GM21381 (cell line): ENCODE data around the gene POLA2.
"Not testable (repeated sequence)": the region's sequence is repeated elsewhere in the genome, so short reads cannot be mapped to it uniquely, and the experiment has no call there.

ENCODE experiments used
- ATAC-seq: cut with Tn5 transposase; IDR thresholded peaks from one replicate; pipeline ENCODE4 v1.9.1; 2021; ENCODE audit warnings: mild to moderate bottlenecking, moderate library complexity; ENCODE audit not compliant: unreplicated experiment

The POLA2 gene

GRCh38 chr11:65261591-65262380 is at the start of gene POLA2:
Gene POLA2 (plus strand): TSS chr11:65261962. CDS start chr11:65262293, 331 bp downstream.
- peak; percentile 89 for ATAC-seq

- ATAC-seq = no peak
Observed at GRCh38 chr11:65212226-65212801, 49.4 kb upstream of the POLA2 start.

- ATAC-seq = no peak
Observed at GRCh38 chr11:65213322-65214211, 48.2 kb upstream of the POLA2 start.

GRCh38 chr11:65214212-65214845 is 47.4 kb upstream of the POLA2 start:
- ATAC-seq = no peak

GRCh38 chr11:65215441-65216076 is 46.2 kb upstream of the POLA2 start:
- no peak for ATAC-seq

GRCh38 chr11:65216830-65217229 is 44.9 kb upstream of the POLA2 start:
- ATAC-seq = no peak

GRCh38 chr11:65217441-65218423 is 44.0 kb upstream of the POLA2 start:
- no peak for ATAC-seq

- ATAC-seq = no peak
Observed at GRCh38 chr11:65218446-65218845, 43.3 kb upstream of the POLA2 start.

GRCh38 chr11:65219930-65220213 is 41.9 kb upstream of the POLA2 start:
- no peak for ATAC-seq

GRCh38 chr11:65221026-65221425 is 40.7 kb upstream of the POLA2 start:
- no peak for ATAC-seq

- no peak for ATAC-seq
Observed at GRCh38 chr11:65223011-65223410, 38.8 kb upstream of the POLA2 start.

- ATAC-seq = no peak
Observed at GRCh38 chr11:65224930-65225278, 36.9 kb upstream of the POLA2 start.

GRCh38 chr11:65225279-65226102 is 36.3 kb upstream of the POLA2 start:
- no peak for ATAC-seq

GRCh38 chr11:65226103-65226442 is 35.7 kb upstream of the POLA2 start:
- ATAC-seq = no peak

- no peak for ATAC-seq
Observed at GRCh38 chr11:65227879-65228278, 33.9 kb upstream of the POLA2 start.

GRCh38 chr11:65236194-65237059 is 25.3 kb upstream of the POLA2 start:
- no peak for ATAC-seq

- not testable (repeated sequence) for ATAC-seq
Observed at GRCh38 chr11:65238302-65238701, 23.5 kb upstream of the POLA2 start.

GRCh38 chr11:65241134-65241533 is 20.6 kb upstream of the POLA2 start:
- ATAC-seq = no peak
